SU-DHL-6 (cell line): Measurements from ENCODE around the gene PRKCE.
A peak's percentile ranks its signal among the peaks of the same experiment; 100 is the strongest.

Experiments used
- H2AFZ ChIP-seq: fragments of 200-600 bp; sonication (generic); 2 replicates; pipeline ENCODE4 v1.6.1; 2014; ENCODE audit warnings: low read depth, mild to moderate bottlenecking, moderate library complexity, mixed read lengths, antibody characterized with exemption, low read length; ENCODE audit not compliant: severe bottlenecking
- H3F3A ChIP-seq: fragments of 200-600 bp; shearing (Covaris generic); 2 replicates; pipeline ENCODE4 v1.6.0; 2016; ENCODE audit warnings: antibody characterized with exemption, mild to moderate bottlenecking; ENCODE audit not compliant: insufficient read depth
- H3K27ac ChIP-seq: fragments of 200-600 bp; sonication (generic); 2 replicates; pipeline ENCODE4 v1.5.1; 2016; ENCODE audit warnings: low read depth, mild to moderate bottlenecking, low read length, moderate library complexity, mixed read lengths
- H3K27me3 ChIP-seq: fragments of 200-600 bp; sonication (generic), shearing (Covaris generic); 2 replicates; pipeline ENCODE4 v1.6.0; 2014; ENCODE audit warnings: mild to moderate bottlenecking, low read length
- H3K36me3 ChIP-seq: fragments of 200-600 bp; sonication (generic); 2 replicates; pipeline ENCODE4 v1.6.1; 2014; ENCODE audit warnings: mild to moderate bottlenecking, low read length, mixed read lengths
- H3K4me2 ChIP-seq: fragments of 300-600, 200-600 bp; shearing (Covaris generic), sonication (generic); 2 replicates; pipeline ENCODE4 v1.6.0; 2014; ENCODE audit warnings: low read length, low read depth, mild to moderate bottlenecking; ENCODE audit not compliant: poor library complexity, severe bottlenecking
- H3K4me3 ChIP-seq: fragments of 200-600 bp; sonication (generic); 2 replicates; pipeline ENCODE4 v1.5.1; 2014; ENCODE audit warnings: antibody characterized with exemption, low read length, mild to moderate bottlenecking, mixed read lengths; ENCODE audit not compliant: insufficient read depth, poor library complexity, severe bottlenecking
- H3K79me2 ChIP-seq: fragments of 200-600 bp; sonication (generic); 2 replicates; pipeline ENCODE4 v1.6.1; 2014; ENCODE audit warnings: mild to moderate bottlenecking, low read length, moderate library complexity; ENCODE audit not compliant: insufficient read depth
- H3K9ac ChIP-seq: fragments of 200-600 bp; sonication (generic); 2 replicates; pipeline ENCODE4 v1.7.0; 2014; ENCODE audit warnings: mild to moderate bottlenecking, low read length
- H3K9me2 ChIP-seq: fragments of 200-600 bp; sonication (generic); replicated peaks from 2 replicates; pipeline ENCODE4 v1.6.1; 2014; ENCODE audit warnings: low read length; ENCODE audit not compliant: insufficient read depth
- H3K9me3 ChIP-seq: fragments of 200-600 bp; sonication (generic); 2 replicates; pipeline ENCODE4 v1.6.1; 2014; ENCODE audit warnings: low read length, mixed read lengths; ENCODE audit not compliant: insufficient read depth
- H4K20me1 ChIP-seq: fragments of 200-600 bp; sonication (generic); 2 replicates; pipeline ENCODE4 v1.6.1; 2014; ENCODE audit warnings: low read depth, mild to moderate bottlenecking, antibody characterized with exemption, low read length, moderate library complexity, mixed read lengths
- CTCF ChIP-seq: fragments of 200-600 bp; sonication (generic); IDR thresholded peaks from one replicate; pipeline ENCODE4 v1.5.1; 2017; ENCODE audit warnings: antibody characterized with exemption, mild to moderate bottlenecking, low read length, moderate library complexity; ENCODE audit not compliant: insufficient read depth, poor library complexity, severe bottlenecking
- EZH2phosphoT487 ChIP-seq: fragments of 200-600 bp; sonication (generic), shearing (Covaris generic); conservative IDR thresholded peaks from 2 replicates; pipeline ENCODE4 v1.6.1; 2018; ENCODE audit warnings: mild to moderate bottlenecking, antibody characterized with exemption, low read length, moderate library complexity, mixed read lengths

PRKCE gene

DNA sequence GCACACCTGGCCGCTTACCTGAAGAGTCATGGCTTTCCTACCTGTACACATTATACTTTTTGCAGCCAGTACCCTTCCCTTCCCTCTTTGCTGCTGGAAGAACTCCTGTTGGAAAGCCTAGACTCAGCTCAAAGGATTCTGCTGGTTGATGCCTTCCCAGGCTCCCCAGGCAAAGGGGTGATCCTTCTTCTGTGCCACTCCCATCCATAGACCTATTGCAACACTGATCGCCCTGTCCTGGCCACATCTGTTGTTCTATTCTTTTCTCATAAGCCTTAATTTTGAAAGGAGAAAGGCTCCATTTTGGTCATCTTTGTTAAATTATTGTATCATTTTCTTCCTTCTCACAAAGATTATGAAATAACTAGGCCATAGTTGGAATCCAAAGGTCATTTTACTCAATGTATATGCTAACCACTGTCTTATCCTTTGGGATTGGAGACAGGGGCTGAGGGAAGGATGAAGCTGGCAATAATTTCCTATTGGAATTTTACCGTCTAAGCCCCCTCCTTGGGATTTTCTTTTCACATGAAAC is 3.4 kb upstream of the PRKCE start:
- H3K79me2 ChIP-seq = no peaks in the 10 kb centered on the region
- no peak overlapping the region for H2AFZ ChIP-seq
- H3K9ac ChIP-seq = no peak overlapping the region
- H3K9me3 ChIP-seq = no peaks in the 10 kb centered on the region
- no peaks in the 10 kb centered on the region for H4K20me1 ChIP-seq
- TF ChIP-seq EZH2phosphoT487 (no peak), CTCF (no peak)
- H3F3A ChIP-seq = 0 out of 2 replicates have a peak, but pooled peaks cover 3% of the 10 kb centered on the region
- H3K9me2 ChIP-seq = no peaks in the 10 kb centered on the region
- H3K4me2 ChIP-seq = no peak overlapping the region
- no peak overlapping the region for H3K4me3 ChIP-seq
- H3K27me3 ChIP-seq = peaks cover 2% of the 10 kb centered on the region; the same call in 1 of the 2 replicates
- no peak overlapping the region for H3K27ac ChIP-seq
- no peaks in the 10 kb centered on the region for H3K36me3 ChIP-seq

DNA sequence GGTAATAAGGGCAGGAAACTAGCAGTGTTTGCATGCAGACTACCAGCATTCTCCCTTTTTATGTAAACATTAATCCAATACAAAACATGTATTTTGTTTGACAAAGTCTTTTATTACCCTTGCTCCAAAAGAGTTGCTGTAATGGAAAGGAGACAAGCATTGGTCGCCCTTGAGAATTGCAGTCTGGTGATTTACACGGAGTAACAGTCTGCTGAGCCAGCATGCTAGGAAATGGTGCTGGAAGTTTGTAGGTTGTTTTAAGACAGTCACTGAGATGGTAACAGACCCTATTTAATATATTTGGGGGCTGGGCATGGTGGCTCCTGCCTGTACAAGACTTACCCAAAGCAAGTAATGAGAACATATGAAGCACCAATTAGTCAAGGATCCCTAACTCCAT is 2.8 kb upstream of the PRKCE start:
- Histone ChIP-seq H3F3A (peaks cover 3% of the 10 kb centered on the region; the same call in 1 of the 2 replicates), H3K4me2 (no peak overlapping the region), H3K27ac (no peak overlapping the region), H3K9ac (no peak overlapping the region), H4K20me1 (no peaks in the 10 kb centered on the region), H3K27me3 (peaks cover 2% of the 10 kb centered on the region; the same call in 1 of the 2 replicates), H3K9me3 (no peaks in the 10 kb centered on the region), H3K79me2 (no peaks in the 10 kb centered on the region), H3K4me3 (no peak overlapping the region), H2AFZ (no peak overlapping the region), H3K36me3 (no peaks in the 10 kb centered on the region), H3K9me2 (no peaks in the 10 kb centered on the region)
- TF ChIP-seq EZH2phosphoT487 (no peak), CTCF (no peak)

DNA sequence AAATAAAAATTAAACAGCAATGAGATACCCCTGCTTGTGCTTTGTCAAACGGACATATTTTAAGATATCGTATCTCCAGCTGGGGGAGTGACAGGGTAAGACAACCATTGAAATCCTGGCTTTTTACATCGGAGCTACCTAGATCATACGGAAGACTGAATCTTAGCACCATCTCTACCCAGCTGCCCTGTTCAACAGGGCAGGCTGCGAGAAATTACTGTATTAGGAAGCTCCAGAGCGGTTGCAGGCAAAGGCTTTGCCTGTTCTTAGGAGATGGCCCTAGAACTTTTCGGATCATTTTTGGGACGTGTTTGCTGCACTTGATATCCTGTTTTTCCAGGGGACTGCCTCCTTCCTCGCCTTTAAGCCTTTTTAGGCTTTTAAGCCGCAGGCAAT is 2.0 kb upstream of the PRKCE start:
- TF ChIP-seq CTCF = no peak
- no peak for TF ChIP-seq EZH2phosphoT487
- Histone ChIP-seq H3K9me2 (no peaks in the 10 kb centered on the region), H3K27ac (no peak overlapping the region), H4K20me1 (no peaks in the 10 kb centered on the region), H3F3A (peaks cover 3% of the 10 kb centered on the region; the same call in 1 of the 2 replicates), H3K9ac (peak overlapping the region; percentile 71), H3K27me3 (peaks cover 2% of the 10 kb centered on the region; the same call in 1 of the 2 replicates), H3K9me3 (no peaks in the 10 kb centered on the region), H3K4me2 (peak overlapping the region; percentile 91), H3K79me2 (no peaks in the 10 kb centered on the region), H3K36me3 (no peaks in the 10 kb centered on the region), H2AFZ (peak overlapping the region; percentile 78), H3K4me3 (peak overlapping the region; percentile 73)
